DOHH2 (cell line): ENCODE results near the gene EML4.

Experiments
- CTCF ChIP-seq: fragments of 200-600 bp; sonication (generic); IDR thresholded peaks from one replicate; pipeline ENCODE4 v1.5.1; 2014; ENCODE audit warnings: antibody characterized with exemption, mild to moderate bottlenecking, low read depth, low read length; ENCODE audit not compliant: poor library complexity, severe bottlenecking
- EZH2phosphoT487 ChIP-seq: fragments of 200-600 bp; sonication (generic); IDR thresholded peaks from 2 replicates; pipeline ENCODE4 v1.6.1; 2017; ENCODE audit warnings: borderline replicate concordance, mild to moderate bottlenecking, antibody characterized with exemption, low read length, moderate library complexity, mixed read lengths

DNA sequence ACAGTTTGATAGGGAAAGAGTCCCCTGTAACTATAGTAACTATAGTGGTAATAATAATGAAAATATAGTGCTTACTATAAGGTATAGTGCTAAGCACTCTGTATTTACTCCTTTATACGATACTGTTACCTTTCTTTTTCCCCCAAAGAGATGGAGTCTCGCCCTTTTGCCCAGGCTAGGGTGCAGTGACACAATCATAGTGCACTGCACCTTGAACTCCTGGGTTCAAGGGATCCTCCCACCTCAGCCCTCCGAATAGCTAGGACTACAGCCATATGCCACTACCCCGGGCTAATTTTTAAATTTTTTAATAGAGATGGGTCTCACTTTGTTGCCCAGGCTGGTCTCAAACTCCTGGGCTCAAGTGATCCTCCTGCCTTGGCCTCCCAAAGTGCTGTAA, 34.6 kb downstream of the EML4 start:
- TF ChIP-seq CTCF: no peak
- TF ChIP-seq EZH2phosphoT487: no peak
